ENCODE data around the gene WWOX. TPM values are rescaled to one million over a fixed set of nuclear protein-coding genes. Genes with fewer than 3 reads are reported as not detected.

WWOX gene
- total and polyA plus RNA-seq, 10 donors: 5.9 to 90.3 (median 26.4) TPM

- intact Hi-C loops (cut with DNase I; ENCODE audit: low total_unique reads): no loop called here
- 88 to 95% (median 94%) methylated on average over 3 of the region's 3 CpGs for WGBS, 5 donors
- no peak overlapping the region for H3K4me3 ChIP-seq
Observed at GRCh38 chr16:78284957-78285434, 185.5 kb downstream of the WWOX start.

DNA sequence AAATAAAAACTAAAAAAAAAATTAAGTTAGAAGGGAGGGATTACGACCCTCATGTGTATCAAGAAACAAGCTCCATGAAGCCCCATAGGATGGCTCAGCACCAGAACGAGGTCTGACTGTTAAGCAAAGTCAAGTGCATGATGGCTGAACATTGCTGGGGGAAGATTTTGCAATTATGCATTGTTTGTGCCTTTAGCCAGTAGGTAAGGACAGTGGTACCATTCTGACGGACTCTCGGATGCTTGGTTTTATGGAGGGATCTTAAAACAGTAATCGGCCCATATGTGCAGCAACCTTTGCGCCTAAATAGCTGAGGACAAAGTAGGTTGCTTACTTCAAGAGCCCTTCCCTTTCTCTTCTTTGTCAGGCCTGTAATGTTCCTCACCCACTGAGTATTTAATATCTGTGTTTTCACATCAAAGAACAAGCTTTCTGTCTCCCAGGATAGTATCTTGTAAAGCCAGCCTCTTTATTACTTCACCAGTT, 186.0 kb downstream of the WWOX start:
- Histone ChIP-seq H3K9me3 (no peaks in the 10 kb centered on the region), H3K27me3 (replicated peaks in 1 of 7) (no peaks in the 10 kb centered on the region), H3K27ac (no peak overlapping the region), H3K4me3 (no peak overlapping the region), H3K4me1 (no peaks in the 10 kb centered on the region), H3K36me3 (no peaks in the 10 kb centered on the region)
- intact Hi-C loops (cut with DNase I; ENCODE audit: low total_unique reads): no loop called here
- no peak for DNase-seq
- TF ChIP-seq POLR2AphosphoS5 (IDR thresholded peaks at IDR 0.05) (no peak), CTCF (IDR thresholded peaks at IDR 0.05 in 8 of 11, conservative IDR thresholded peaks at IDR 0.05 in 3 of 11) (no peak), POLR2A (IDR thresholded peaks at IDR 0.05) (no peak)
- WGBS, 5 donors: 74 to 88% (median 79%) methylated on average over 6 of the region's 6 CpGs

More at GRCh38 chr16:78284957-78285434, 185.5 kb downstream of the WWOX start:
- no peaks in the 10 kb centered on the region for H3K36me3 ChIP-seq
- H3K9me3 ChIP-seq: no peaks in the 10 kb centered on the region
- TF ChIP-seq POLR2A (IDR thresholded peaks at IDR 0.05) (no peak), POLR2AphosphoS5 (IDR thresholded peaks at IDR 0.05) (no peak), CTCF (IDR thresholded peaks at IDR 0.05 in 8 of 11, conservative IDR thresholded peaks at IDR 0.05 in 3 of 11) (no peak)
- DNase-seq: no peak
- no peak overlapping the region for H3K27ac ChIP-seq
- no peaks in the 10 kb centered on the region for H3K27me3 ChIP-seq (replicated peaks in 1 of 7)
- no peaks in the 10 kb centered on the region for H3K4me1 ChIP-seq

DNA sequence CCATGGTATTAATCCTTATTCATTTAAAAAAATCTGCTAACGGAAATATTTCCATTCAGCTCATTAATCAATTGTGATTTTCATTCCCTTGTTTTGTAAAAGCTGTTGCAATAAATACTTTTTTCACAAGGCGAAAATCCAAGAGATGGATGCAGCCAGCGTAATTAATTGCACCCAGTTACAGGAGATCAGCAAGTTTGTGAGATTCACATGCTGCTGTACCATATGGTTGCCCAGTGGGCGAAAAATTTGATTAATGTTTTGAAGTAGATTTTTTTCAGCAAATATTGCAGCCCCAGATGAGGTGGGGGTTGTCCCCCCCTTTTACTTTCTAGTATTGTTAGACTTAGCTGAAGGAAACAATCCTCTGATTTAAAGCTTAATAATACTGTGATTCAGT, 186.6 kb downstream of the WWOX start:
- Histone ChIP-seq H3K9me3 (no peaks in the 10 kb centered on the region), H3K27ac (no peak overlapping the region), H3K27me3 (replicated peaks in 1 of 7) (no peaks in the 10 kb centered on the region), H3K4me1 (no peaks in the 10 kb centered on the region), H3K36me3 (no peaks in the 10 kb centered on the region), H3K4me3 (no peak overlapping the region)
- no peak for DNase-seq
- 93 to 99% (median 95%) methylated on average over 4 of the region's 4 CpGs for WGBS, 5 donors
- intact Hi-C loops (cut with DNase I; ENCODE audit: low total_unique reads): no loop called here
- TF ChIP-seq CTCF (IDR thresholded peaks at IDR 0.05 in 8 of 11, conservative IDR thresholded peaks at IDR 0.05 in 3 of 11): no peak
- no peak for TF ChIP-seq POLR2A (IDR thresholded peaks at IDR 0.05)
- no peak for TF ChIP-seq POLR2AphosphoS5 (IDR thresholded peaks at IDR 0.05)

- Histone ChIP-seq H3K27me3 (replicated peaks in 1 of 7) (no peaks in the 10 kb centered on the region), H3K36me3 (no peaks in the 10 kb centered on the region), H3K9me3 (no peaks in the 10 kb centered on the region), H3K27ac (no peak overlapping the region), H3K4me3 (no peak overlapping the region), H3K4me1 (no peaks in the 10 kb centered on the region)
- intact Hi-C loops (cut with DNase I; ENCODE audit: low total_unique reads): no loop called here
- DNase-seq: no peak
- TF ChIP-seq POLR2A (IDR thresholded peaks at IDR 0.05): no peak
- TF ChIP-seq POLR2AphosphoS5 (IDR thresholded peaks at IDR 0.05): no peak
- TF ChIP-seq CTCF (IDR thresholded peaks at IDR 0.05 in 8 of 11, conservative IDR thresholded peaks at IDR 0.05 in 3 of 11): no peak
- 91 to 97% (median 95%) methylated on average over 9 of the region's 9 CpGs for WGBS, 5 donors
Observed at GRCh38 chr16:78288888-78289287, 189.4 kb downstream of the WWOX start.
